Measurements from ENCODE around the gene CTAGE8.
A peak's percentile ranks its signal among the peaks of the same experiment; 100 is the strongest.
"Not testable (repeated sequence)": the region's sequence is repeated elsewhere in the genome, so short reads cannot be mapped to it uniquely, and the experiment has no call there.

The CTAGE8 gene

GRCh38 chr7:144269188-144269587 lies at the start of gene CTAGE8:
Gene CTAGE8, minus strand, starts transcription at chr7:144269288. Its CDS starts 38 bp downstream, at chr7:144269250.
- not testable (repeated sequence) for H3K9me3 Mint-ChIP-seq, ATAC-seq, H3K27ac Mint-ChIP-seq, H3K4me1 Mint-ChIP-seq, H3K36me3 Mint-ChIP-seq, H3K27me3 Mint-ChIP-seq, H3K4me3 Mint-ChIP-seq

GRCh38 chr7:144317537-144317936 lies 48.4 kb upstream of the CTAGE8 start:
- not testable (repeated sequence) for H3K4me3 Mint-ChIP-seq, H3K27me3 Mint-ChIP-seq, H3K4me1 Mint-ChIP-seq, H3K27ac Mint-ChIP-seq, H3K9me3 Mint-ChIP-seq, ATAC-seq, H3K36me3 Mint-ChIP-seq

GRCh38 chr7:144311872-144312469 lies 42.9 kb upstream of the CTAGE8 start, which contains the start of gene OR2A1:
Gene OR2A1, plus strand, starts transcription at chr7:144312419. Its CDS starts 5,706 bp downstream, at chr7:144318125.
- not testable (repeated sequence) for ATAC-seq, H3K4me3 Mint-ChIP-seq, H3K27me3 Mint-ChIP-seq, H3K36me3 Mint-ChIP-seq, H3K9me3 Mint-ChIP-seq, H3K27ac Mint-ChIP-seq, H3K4me1 Mint-ChIP-seq

GRCh38 chr7:144311218-144311617 lies 42.1 kb upstream of the CTAGE8 start:
- H3K9me3 Mint-ChIP-seq, H3K27me3 Mint-ChIP-seq, H3K27ac Mint-ChIP-seq, H3K36me3 Mint-ChIP-seq, H3K4me1 Mint-ChIP-seq, H3K4me3 Mint-ChIP-seq, ATAC-seq: not testable (repeated sequence)

- not testable (repeated sequence) for H3K27ac Mint-ChIP-seq, H3K27me3 Mint-ChIP-seq, H3K9me3 Mint-ChIP-seq, H3K4me1 Mint-ChIP-seq, ATAC-seq, H3K4me3 Mint-ChIP-seq, H3K36me3 Mint-ChIP-seq
Measured at GRCh38 chr7:144309702-144310101, 40.6 kb upstream of the CTAGE8 start.

GRCh38 chr7:144305156-144305555 lies 36.1 kb upstream of the CTAGE8 start:
- H3K27me3 Mint-ChIP-seq, ATAC-seq, H3K4me1 Mint-ChIP-seq, H3K9me3 Mint-ChIP-seq, H3K36me3 Mint-ChIP-seq, H3K27ac Mint-ChIP-seq, H3K4me3 Mint-ChIP-seq: not testable (repeated sequence)

GRCh38 chr7:144303607-144304006 lies 34.5 kb upstream of the CTAGE8 start:
- not testable (repeated sequence) for H3K4me1 Mint-ChIP-seq, H3K36me3 Mint-ChIP-seq, H3K27ac Mint-ChIP-seq, H3K9me3 Mint-ChIP-seq, ATAC-seq, H3K27me3 Mint-ChIP-seq, H3K4me3 Mint-ChIP-seq

GRCh38 chr7:144302578-144303303 lies 33.7 kb upstream of the CTAGE8 start:
- H3K9me3 Mint-ChIP-seq, H3K36me3 Mint-ChIP-seq, H3K4me1 Mint-ChIP-seq, H3K27me3 Mint-ChIP-seq, H3K4me3 Mint-ChIP-seq, H3K27ac Mint-ChIP-seq: not testable (repeated sequence)
- ATAC-seq: peak; percentile 3

GRCh38 chr7:144293794-144294499 lies 24.9 kb upstream of the CTAGE8 start:
- H3K36me3 Mint-ChIP-seq, H3K9me3 Mint-ChIP-seq, H3K27me3 Mint-ChIP-seq, H3K27ac Mint-ChIP-seq, H3K4me1 Mint-ChIP-seq, H3K4me3 Mint-ChIP-seq: not testable (repeated sequence)
- ATAC-seq: peak; percentile 77

GRCh38 chr7:144292384-144293161 lies 23.5 kb upstream of the CTAGE8 start:
- H3K27me3 Mint-ChIP-seq, H3K36me3 Mint-ChIP-seq, H3K27ac Mint-ChIP-seq, H3K4me1 Mint-ChIP-seq, ATAC-seq, H3K9me3 Mint-ChIP-seq, H3K4me3 Mint-ChIP-seq: not testable (repeated sequence)

- H3K9me3 Mint-ChIP-seq, H3K27me3 Mint-ChIP-seq, H3K4me3 Mint-ChIP-seq, H3K27ac Mint-ChIP-seq, H3K36me3 Mint-ChIP-seq, H3K4me1 Mint-ChIP-seq, ATAC-seq: not testable (repeated sequence)
Measured at GRCh38 chr7:144291607-144292006, 22.5 kb upstream of the CTAGE8 start.

- H3K4me3 Mint-ChIP-seq, H3K9me3 Mint-ChIP-seq, H3K27ac Mint-ChIP-seq, ATAC-seq, H3K27me3 Mint-ChIP-seq, H3K4me1 Mint-ChIP-seq, H3K36me3 Mint-ChIP-seq: not testable (repeated sequence)
Measured at GRCh38 chr7:144287171-144287784, 18.2 kb upstream of the CTAGE8 start.

- not testable (repeated sequence) for H3K9me3 Mint-ChIP-seq, ATAC-seq, H3K4me3 Mint-ChIP-seq, H3K36me3 Mint-ChIP-seq, H3K4me1 Mint-ChIP-seq, H3K27me3 Mint-ChIP-seq, H3K27ac Mint-ChIP-seq
Measured at GRCh38 chr7:144283716-144284115, 14.6 kb upstream of the CTAGE8 start.

- H3K27ac Mint-ChIP-seq, H3K4me3 Mint-ChIP-seq, H3K36me3 Mint-ChIP-seq, H3K9me3 Mint-ChIP-seq, H3K27me3 Mint-ChIP-seq, H3K4me1 Mint-ChIP-seq: not testable (repeated sequence)
- ATAC-seq: peak; percentile 37
Measured at GRCh38 chr7:144282490-144282889, 13.4 kb upstream of the CTAGE8 start.

GRCh38 chr7:144281981-144282380 lies 12.9 kb upstream of the CTAGE8 start:
- H3K36me3 Mint-ChIP-seq, ATAC-seq, H3K27ac Mint-ChIP-seq, H3K4me1 Mint-ChIP-seq, H3K4me3 Mint-ChIP-seq, H3K27me3 Mint-ChIP-seq, H3K9me3 Mint-ChIP-seq: not testable (repeated sequence)

All from stimulated activated memory B cell treated with anti-CD40 and anti-IgM and Interleukin-4, amounts not matched to agents 10 μg/mL and 1 μg/mL and 100 μg/mL, for 72 hours (primary cell).